ENCODE data around the gene CADPS. TPM values are rescaled to one million over a fixed set of nuclear protein-coding genes. Genes with fewer than 3 reads are reported as not detected.

CADPS gene
- total RNA-seq, 1 experiment from 2014 or later: 0.17 TPM

- DNase-seq (ENCODE audit: low spot score): no peak
These were observed 500.6 kb downstream of the CADPS start for GRCh38 chr3:62374341-62375218.

GRCh38 chr3:62373714-62374333 lies 501.4 kb downstream of the CADPS start:
- DNase-seq (ENCODE audit: low spot score): no peak

GRCh38 chr3:62373215-62373614 lies 502.0 kb downstream of the CADPS start, which contains the start of gene FEZF2:
Gene FEZF2 (minus strand): TSS chr3:62373550. CDS start chr3:62372868, 682 bp downstream.
- DNase-seq (ENCODE audit: low spot score): no peak

- no peak for DNase-seq (ENCODE audit: low spot score)
These were observed 502.6 kb downstream of the CADPS start for GRCh38 chr3:62372621-62373041.

GRCh38 chr3:62371720-62372591 lies 503.3 kb downstream of the CADPS start:
- DNase-seq (ENCODE audit: low spot score): no peak

GRCh38 chr3:62370858-62371719 lies 504.1 kb downstream of the CADPS start:
- no peak for DNase-seq (ENCODE audit: low spot score)

- no peak for DNase-seq (ENCODE audit: low spot score)
These were observed 504.9 kb downstream of the CADPS start for GRCh38 chr3:62370112-62370857.

- no peak for DNase-seq (ENCODE audit: low spot score)
These were observed 505.8 kb downstream of the CADPS start for GRCh38 chr3:62369476-62369743.

GRCh38 chr3:62368705-62369475 lies 506.3 kb downstream of the CADPS start:
- no peak for DNase-seq (ENCODE audit: low spot score)

- DNase-seq (ENCODE audit: low spot score): no peak
These were observed 506.9 kb downstream of the CADPS start for GRCh38 chr3:62368290-62368704.

- no peak for DNase-seq (ENCODE audit: low spot score)
These were observed 507.4 kb downstream of the CADPS start for GRCh38 chr3:62367763-62368195.

- DNase-seq (ENCODE audit: low spot score): no peak
These were observed 509.1 kb downstream of the CADPS start for GRCh38 chr3:62366126-62366484.

- DNase-seq (ENCODE audit: low spot score): no peak
These were observed 509.7 kb downstream of the CADPS start for GRCh38 chr3:62365391-62366125.

- DNase-seq (ENCODE audit: low spot score): no peak
These were observed 511.0 kb downstream of the CADPS start for GRCh38 chr3:62364191-62364590.

- DNase-seq (ENCODE audit: low spot score): no peak
These were observed 511.9 kb downstream of the CADPS start for GRCh38 chr3:62363275-62363674.

- no peak for DNase-seq (ENCODE audit: low spot score)
These were observed 513.4 kb downstream of the CADPS start for GRCh38 chr3:62361824-62362223.

- no peak for DNase-seq (ENCODE audit: low spot score)
These were observed 514.0 kb downstream of the CADPS start for GRCh38 chr3:62361261-62361660.

- DNase-seq (ENCODE audit: low spot score): no peak
These were observed 515.7 kb downstream of the CADPS start for GRCh38 chr3:62359531-62359930.

GRCh38 chr3:62356356-62356755 lies 518.9 kb downstream of the CADPS start:
- DNase-seq (ENCODE audit: low spot score): no peak
